GM18498 (cell line): ENCODE results near the gene RABGGTA.
A peak's percentile ranks its signal among the peaks of the same experiment; 100 is the strongest.

Experiments used
- ATAC-seq: cut with Tn5 transposase; IDR thresholded peaks from one replicate; pipeline ENCODE4 v1.9.1; 2021; ENCODE audit warnings: mild to moderate bottlenecking, moderate library complexity; ENCODE audit not compliant: unreplicated experiment

The RABGGTA gene

GRCh38 chr14:24271134-24271833 is at the start of gene RABGGTA:
Gene RABGGTA, minus strand, starts transcription at chr14:24271597. Its CDS starts 482 bp downstream, at chr14:24271115.
- peak; percentile 90 for ATAC-seq

DNA sequence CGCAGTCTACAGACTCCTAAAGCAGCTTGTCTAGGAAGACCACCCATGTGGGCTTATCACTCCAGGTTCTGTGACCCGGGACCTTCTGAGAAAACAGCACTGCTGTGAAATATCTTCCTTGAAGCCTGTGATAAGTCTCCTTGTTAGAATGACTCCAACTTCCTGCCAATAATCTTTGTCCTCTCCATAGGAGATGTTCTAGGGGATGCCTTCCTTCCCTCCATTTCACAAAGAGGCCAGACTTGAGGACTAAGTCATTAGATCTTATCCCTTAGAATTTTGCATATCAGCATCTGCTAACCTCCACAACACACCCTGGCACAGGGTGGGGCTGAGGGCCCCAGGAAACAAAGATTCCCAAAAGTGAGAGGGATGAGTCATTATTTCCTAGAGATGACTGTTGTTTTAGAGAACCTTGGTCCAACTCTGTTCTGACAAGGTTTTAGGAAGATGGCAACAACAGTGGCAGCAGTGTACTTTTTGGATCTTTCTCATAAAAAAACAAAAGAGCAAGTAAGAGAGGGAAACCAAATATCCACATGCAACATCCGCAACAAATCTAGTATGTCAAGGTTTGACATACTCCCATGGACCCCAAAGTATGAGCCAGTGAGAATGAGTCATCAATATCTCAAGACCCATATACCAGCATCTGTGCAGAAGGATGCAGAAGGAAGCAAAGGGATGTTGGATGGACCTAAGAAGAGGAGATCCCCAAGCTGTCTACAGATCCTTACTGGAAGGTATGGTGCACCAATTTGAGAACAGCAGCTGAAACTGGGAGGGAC is 45.9 kb upstream of the RABGGTA start:
- no peak for ATAC-seq

DNA sequence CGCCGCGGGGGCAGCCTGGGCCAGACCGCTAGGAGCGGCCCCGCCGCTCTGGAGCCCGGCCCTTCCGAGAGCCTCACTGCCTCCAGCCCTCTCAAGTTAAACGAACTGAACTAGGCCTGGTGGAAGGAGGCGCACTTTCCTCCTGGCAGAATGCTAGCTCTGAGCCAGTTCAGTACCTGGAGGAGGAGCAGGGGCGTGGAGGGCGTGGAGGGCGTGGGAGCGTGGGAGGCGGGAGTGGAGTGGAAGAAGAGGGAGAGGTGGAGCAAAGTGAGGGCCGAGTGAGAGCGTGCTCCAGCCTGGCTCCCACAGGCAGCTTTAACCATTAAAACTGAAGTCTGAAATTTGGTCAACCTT is 45.2 kb upstream of the RABGGTA start:
- ATAC-seq = no peak

DNA sequence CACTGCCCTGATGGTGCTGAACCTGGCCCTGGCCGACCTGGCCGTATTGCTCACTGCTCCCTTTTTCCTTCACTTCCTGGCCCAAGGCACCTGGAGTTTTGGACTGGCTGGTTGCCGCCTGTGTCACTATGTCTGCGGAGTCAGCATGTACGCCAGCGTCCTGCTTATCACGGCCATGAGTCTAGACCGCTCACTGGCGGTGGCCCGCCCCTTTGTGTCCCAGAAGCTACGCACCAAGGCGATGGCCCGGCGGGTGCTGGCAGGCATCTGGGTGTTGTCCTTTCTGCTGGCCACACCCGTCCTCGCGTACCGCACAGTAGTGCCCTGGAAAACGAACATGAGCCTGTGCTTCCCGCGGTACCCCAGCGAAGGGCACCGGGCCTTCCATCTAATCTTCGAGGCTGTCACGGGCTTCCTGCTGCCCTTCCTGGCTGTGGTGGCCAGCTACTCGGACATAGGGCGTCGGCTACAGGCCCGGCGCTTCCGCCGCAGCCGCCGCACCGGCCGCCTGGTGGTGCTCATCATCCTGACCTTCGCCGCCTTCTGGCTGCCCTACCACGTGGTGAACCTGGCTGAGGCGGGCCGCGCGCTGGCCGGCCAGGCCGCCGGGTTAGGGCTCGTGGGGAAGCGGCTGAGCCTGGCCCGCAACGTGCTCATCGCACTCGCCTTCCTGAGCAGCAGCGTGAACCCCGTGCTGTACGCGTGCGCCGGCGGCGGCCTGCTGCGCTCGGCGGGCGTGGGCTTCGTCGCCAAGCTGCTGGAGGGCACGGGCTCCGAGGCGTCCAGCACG is 44.6 kb upstream of the RABGGTA start:
- ATAC-seq = no peak

GRCh38 chr14:24315243-24315806 is 43.9 kb upstream of the RABGGTA start:
- no peak for ATAC-seq

GRCh38 chr14:24314377-24315193 is 43.2 kb upstream of the RABGGTA start:
- no peak for ATAC-seq

DNA sequence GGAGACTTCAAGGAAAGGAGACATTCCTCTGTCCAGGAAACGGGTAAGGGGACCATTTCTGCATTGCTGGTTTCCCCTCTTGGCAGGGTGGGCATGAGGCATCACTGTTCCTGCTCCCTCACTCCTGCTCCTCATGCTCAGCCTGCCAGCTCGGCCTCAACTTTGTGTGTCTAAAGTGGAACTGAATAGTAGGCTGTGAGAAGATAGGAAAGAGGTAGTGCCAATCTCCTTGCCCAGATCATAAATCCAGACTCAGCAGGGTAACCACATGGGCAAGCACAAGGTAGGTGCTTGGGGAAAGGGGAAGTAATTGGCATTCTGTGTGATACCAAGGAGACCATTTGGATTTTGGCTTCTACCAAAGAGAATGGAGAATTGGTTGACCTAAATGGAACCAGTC is 42.5 kb upstream of the RABGGTA start:
- ATAC-seq = no peak

DNA sequence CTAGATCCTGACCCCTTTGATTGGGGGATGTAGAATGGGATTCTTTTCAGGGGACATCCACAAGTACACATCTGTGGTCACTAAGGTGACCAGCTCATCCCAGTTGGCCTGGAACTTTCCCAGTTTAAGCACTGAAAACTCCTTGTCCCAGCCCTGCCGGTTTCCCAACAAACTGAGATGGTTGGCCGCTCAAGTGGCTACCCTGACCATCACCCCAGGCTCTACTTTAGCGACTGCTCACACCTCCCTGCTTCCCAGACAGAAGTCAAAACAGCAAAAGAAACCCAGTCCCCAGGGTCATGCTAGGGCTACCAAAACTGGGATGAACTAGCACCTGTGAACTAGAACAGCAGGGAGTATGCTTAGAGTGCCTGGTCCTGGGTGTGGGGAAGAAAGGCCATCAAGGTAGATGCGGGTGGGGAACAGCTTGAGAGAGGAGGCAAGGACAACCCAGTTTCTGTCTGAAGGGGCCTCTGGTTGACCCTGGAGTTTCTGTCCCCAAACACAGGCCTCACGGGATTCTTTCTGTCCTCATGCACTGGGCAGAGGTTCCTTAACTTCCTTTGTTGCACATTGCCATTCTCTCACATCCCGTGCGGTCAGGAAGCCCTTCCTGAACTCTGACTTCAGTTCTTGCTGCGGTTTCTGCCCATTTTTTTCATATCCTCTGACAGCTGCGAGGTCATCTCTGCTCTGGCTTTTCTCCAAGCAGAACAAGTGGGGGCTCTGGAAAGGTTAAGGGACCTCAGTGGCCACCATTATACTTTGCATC is 41.5 kb upstream of the RABGGTA start:
- no peak for ATAC-seq

GRCh38 chr14:24311837-24312615 is 40.6 kb upstream of the RABGGTA start:
- ATAC-seq = no peak

- ATAC-seq = peak; percentile 64
Observed at GRCh38 chr14:24310646-24311604, 39.5 kb upstream of the RABGGTA start, which contains the start of gene LTB4R. Gene LTB4R, plus strand, starts transcription at chr14:24311502. Its CDS starts 4,150 bp downstream, at chr14:24315652.

GRCh38 chr14:24310265-24310645 is 38.9 kb upstream of the RABGGTA start:
- ATAC-seq = no peak

GRCh38 chr14:24309538-24310264 is 38.3 kb upstream of the RABGGTA start, which contains the start of gene LTB4R2:
Gene LTB4R2, plus strand, starts transcription at chr14:24310140. Its CDS starts 525 bp downstream, at chr14:24310665.
- ATAC-seq = no peak

DNA sequence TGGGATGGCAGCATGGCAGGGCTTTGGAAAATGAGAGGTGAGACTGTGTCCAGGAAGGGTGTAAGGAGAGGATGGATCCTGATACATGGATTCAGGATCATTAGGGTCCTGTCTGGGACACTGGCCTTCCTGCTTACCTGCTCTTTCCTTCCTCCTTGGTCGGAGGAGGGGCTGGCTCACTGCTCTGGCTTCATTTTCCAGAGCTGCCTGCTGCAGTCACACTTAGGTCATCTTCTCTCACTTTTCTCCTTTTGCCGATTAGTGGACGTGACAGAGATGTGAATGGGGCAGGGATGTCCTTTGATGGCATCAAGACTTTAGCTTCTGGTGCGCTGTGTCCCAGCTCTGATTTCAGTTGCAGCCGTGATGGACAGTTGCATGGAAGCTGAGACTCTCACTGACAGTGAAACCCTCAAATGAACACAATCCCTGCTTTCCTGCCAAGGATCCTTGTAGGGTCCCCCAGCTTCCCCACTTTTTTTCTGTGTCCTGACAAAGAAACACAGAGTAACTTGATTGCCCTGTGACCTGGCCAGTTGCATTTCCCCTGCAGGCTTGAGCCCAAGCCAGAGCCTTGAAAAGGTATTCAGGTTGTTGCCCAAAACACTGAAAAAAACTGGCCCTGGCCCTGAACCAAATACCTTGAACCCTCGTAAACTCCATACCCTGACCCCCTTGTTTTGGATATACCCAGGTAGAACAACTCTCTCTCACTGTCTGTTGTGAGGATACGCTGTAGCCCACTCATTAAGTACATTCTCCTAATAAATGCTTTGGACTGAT is 37.1 kb upstream of the RABGGTA start:
- no peak for ATAC-seq

DNA sequence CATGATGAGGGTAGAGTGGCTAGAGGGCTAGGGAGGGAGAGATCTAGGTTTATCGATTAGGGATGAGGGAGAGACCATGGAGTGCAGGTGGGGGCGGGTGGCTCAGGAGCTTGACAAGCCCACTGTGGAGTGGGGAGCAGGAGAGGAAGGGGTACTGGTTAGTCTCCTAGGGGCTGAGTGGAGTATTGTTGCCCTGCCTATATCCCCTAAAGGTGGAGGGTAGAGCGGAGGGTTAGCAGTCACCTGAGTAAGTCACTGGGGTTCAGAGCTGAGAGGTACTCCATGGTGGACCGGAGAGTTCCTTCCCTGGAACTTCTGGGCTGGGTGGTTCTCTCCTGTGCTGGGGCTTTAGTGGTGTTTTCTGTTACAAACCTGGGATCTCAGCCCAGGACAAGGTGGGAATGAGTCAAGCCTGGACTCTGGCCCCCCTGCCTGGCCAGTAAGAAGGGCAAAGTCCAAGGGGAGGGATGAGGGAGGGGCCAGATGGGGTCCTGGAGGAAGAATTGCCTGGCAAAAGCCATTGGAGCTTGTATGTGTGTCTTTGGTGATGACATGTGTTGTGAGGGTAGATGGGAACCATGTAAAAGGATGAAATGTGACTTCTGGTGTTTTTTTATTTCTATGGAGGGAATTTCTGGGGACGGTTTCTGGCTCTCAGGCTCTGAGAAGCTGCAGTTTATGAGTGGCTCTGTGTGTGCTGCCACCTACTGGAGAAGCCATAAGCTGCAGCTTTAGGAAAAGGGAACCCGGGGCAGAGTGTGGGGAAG is 36.4 kb upstream of the RABGGTA start, which contains the start of gene CIDEB:
TSS of gene CIDEB (minus strand) at position 403 of the 767 bp plus-strand sequence. CDS start at position 284, 119 bp downstream.
- ATAC-seq = peak; percentile 35

DNA sequence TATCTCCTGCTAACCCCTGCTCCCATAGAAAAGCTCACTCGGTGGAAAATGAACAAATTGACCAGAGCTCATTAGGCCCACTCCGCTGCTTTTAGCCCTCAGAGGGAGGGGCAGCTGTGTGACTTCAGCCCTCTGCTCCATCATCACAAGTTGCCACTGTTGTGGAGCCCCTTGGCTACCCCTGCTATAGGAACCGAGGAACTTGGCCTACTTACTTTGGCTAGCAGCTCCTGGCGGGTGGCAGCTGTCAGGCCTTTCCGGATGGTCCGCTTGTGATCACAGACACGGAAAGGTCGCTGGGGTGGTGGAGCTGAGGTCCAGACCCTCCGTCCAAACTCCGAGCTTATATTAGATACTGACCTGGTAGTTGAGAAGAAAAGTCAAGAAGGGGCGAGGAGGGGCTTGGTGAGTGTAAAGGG is 35.8 kb upstream of the RABGGTA start:
- ATAC-seq = no peak
